Natural killer cell treated with Interleukin-12 subunit alpha and Interleukin-12 subunit beta and Interleukin-15 and Interleukin-18, amount 100 ng/mL, for 72 hours (primary cell): Measurements from ENCODE around the gene CSPG4. TPM values are rescaled to one million over a fixed set of nuclear protein-coding genes. Genes with fewer than 3 reads are reported as not detected.
"Not testable (repeated sequence)": the region's sequence is repeated elsewhere in the genome, so short reads cannot be mapped to it uniquely, and the experiment has no call there.

ENCODE experiments used
- ATAC-seq, 2 donors: fragments of 150-1000 bp; cut with Tn5 transposase in 1 of 2; sonication (Bioruptor Pico), chemical (Tn5 transposase) in 1 of 2; 2 replicates each; pipeline ENCODE4 v1.10.0; 2021
- DNase-seq: peaks from one replicate; pipeline ENCODE4 v3.0.0; 2022; ENCODE audit warnings: low spot score
- H3K27ac Mint-ChIP-seq, 2 donors: 1 replicate in 1 of 2; 2 replicates in 1 of 2; pipeline ENCODE4 v1.8.0; 2022; ENCODE audit warnings: mixed read lengths in 2 of 2, mild to moderate bottlenecking in 1 of 2, moderate library complexity in 1 of 2
- H3K27me3 Mint-ChIP-seq, 2 donors: 1 replicate in 1 of 2; 2 replicates in 1 of 2; pipeline ENCODE4 v1.8.0; 2022; ENCODE audit warnings: mixed read lengths in 2 of 2
- H3K36me3 Mint-ChIP-seq: one replicate; pipeline ENCODE4 v1.8.0; 2022; ENCODE audit warnings: mixed read lengths
- H3K4me1 Mint-ChIP-seq, 2 donors: 1 replicate in 1 of 2; 2 replicates in 1 of 2; pipeline ENCODE4 v1.8.0; 2022; ENCODE audit warnings: low read depth in 2 of 2, mixed read lengths in 2 of 2, mild to moderate bottlenecking in 1 of 2
- H3K4me3 Mint-ChIP-seq: one replicate; pipeline ENCODE4 v1.8.0; 2022; ENCODE audit warnings: mixed read lengths
- H3K9me3 Mint-ChIP-seq: 2 replicates; pipeline ENCODE4 v1.8.0; 2022; ENCODE audit warnings: mixed read lengths
- total RNA-seq, 2 donors: library from RNA; stranded (reverse); gene quantifications; one replicate each; pipeline ENCODE4 v1.2.3, GENCODE V29; 2022

CSPG4 gene
- total RNA-seq, 2 donors from 2014 or later = not detected

DNA sequence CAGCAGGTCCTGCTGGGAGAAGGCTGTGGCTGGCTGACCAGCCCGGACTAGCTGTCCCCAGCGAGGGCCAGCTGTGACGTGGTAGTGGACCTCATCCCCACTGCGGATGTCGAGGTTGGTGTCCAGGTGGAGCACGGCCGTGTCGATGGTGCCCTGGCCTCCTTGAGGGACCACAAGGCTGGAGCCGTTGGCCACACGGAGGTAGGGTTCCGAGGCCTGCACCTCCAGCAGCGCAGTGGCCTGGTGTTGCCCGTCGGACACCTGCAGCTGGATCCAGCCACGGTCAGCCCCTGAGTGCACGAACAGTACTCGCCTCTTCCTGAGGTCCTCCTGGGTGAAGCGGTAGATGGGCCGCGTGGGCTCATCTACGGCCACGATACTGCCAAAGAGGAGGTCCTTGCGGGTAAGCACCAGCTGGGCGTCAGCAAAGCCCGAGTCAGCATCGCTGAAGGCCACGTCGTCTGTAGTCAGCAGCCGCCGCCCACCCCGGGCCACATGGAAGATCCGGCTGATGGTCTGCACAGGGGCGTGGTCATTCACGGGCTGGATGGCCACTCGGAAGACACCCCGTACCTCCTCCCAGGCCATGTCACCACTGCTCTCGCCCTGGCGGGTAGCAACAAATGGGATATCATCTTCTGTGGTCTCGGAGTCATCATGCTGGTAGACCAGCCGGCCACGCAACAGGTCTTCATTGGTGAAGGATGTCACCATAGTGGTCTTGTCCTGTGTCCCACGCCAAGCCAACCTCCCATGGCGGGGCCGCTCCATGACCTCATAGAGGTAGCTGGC is 25.0 kb downstream of the CSPG4 start:
- peaks cover 6 to 7% of the 10 kb centered on the region in 2 donors for H3K27me3 Mint-ChIP-seq
- ATAC-seq (no peak), DNase-seq (no peak)
- H3K4me3 Mint-ChIP-seq = no peak overlapping the region
- no peaks in the 10 kb centered on the region for H3K9me3 Mint-ChIP-seq
- H3K4me1 Mint-ChIP-seq = peaks cover 4 to 6% of the 10 kb centered on the region in 2 donors
- no peaks in the 10 kb centered on the region for H3K36me3 Mint-ChIP-seq
- no peak overlapping the region for H3K27ac Mint-ChIP-seq

DNA sequence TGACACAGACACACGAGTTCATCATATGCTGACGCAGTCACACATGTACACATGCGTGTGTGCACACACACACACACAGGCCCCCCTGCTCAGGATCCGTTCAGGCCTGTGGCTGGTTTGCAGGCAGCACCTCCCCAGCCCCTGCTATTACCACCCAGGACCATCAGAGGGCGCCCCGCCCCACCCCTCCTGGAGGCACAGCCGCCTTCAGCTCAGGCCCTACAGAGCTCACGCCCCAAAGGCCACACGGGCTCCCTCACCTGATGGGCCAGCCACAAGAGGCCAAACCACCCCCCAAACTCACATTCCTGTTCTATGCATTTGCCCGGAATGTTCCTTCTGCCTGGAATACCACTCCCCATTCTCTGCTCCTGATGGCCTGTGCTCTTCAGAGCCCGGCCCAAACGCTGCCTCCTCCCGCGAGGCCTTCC is 26.4 kb downstream of the CSPG4 start:
- H3K4me3 Mint-ChIP-seq = not testable (repeated sequence)

DNA sequence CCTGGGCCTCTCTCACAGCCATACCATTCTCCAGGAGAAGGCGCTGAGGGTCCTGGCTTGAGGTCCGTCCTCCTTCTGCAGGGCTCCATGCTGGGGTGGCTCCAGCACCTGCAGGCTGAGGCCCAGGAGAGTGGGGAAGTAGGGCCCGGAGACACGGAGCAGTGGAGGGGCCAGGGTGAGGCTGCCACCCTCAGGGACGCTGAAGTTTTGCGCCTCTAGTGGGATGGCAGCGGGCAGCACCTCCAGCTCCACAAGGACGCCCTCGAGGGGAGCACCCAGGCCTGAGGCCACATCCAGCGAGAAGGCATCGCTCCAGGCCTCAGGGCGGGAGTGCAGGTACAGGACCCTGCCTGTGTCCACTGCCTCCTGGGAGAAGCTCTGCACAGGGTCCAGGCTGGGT is 27.5 kb downstream of the CSPG4 start:
- H3K27ac Mint-ChIP-seq = no peak overlapping the region
- DNase-seq (no peak), ATAC-seq (no peak)
- no peaks in the 10 kb centered on the region for H3K9me3 Mint-ChIP-seq
- H3K27me3 Mint-ChIP-seq = no peaks in the 10 kb centered on the region
- no peaks in the 10 kb centered on the region for H3K36me3 Mint-ChIP-seq
- no peak overlapping the region for H3K4me3 Mint-ChIP-seq
- H3K4me1 Mint-ChIP-seq = no peaks in the 10 kb centered on the region

More for the DNA sequence above, 26.4 kb downstream of the CSPG4 start:
- DNase-seq = peak; percentile 83
- ATAC-seq = peak; percentile 67 to 77
- H3K4me1 Mint-ChIP-seq, H3K27ac Mint-ChIP-seq, H3K36me3 Mint-ChIP-seq, H3K9me3 Mint-ChIP-seq, H3K27me3 Mint-ChIP-seq: not testable (repeated sequence)

GRCh38 chr15:75684648-75685047 is 28.0 kb downstream of the CSPG4 start:
- H3K4me1 Mint-ChIP-seq = no peaks in the 10 kb centered on the region
- ATAC-seq = no peak
- H3K27ac Mint-ChIP-seq = no peak overlapping the region

GRCh38 chr15:75683646-75684312 is 28.9 kb downstream of the CSPG4 start:
- not testable (repeated sequence) for H3K27me3 Mint-ChIP-seq, H3K36me3 Mint-ChIP-seq, H3K27ac Mint-ChIP-seq, H3K9me3 Mint-ChIP-seq, H3K4me1 Mint-ChIP-seq, DNase-seq, H3K4me3 Mint-ChIP-seq
- ATAC-seq = peak; percentile 79 to 87

More at GRCh38 chr15:75684648-75685047, 28.0 kb downstream of the CSPG4 start:
- Mint-ChIP-seq H3K9me3 (no peaks in the 10 kb centered on the region), H3K4me3 (no peak overlapping the region), H3K36me3 (no peaks in the 10 kb centered on the region), H3K27me3 (no peaks in the 10 kb centered on the region)
- no peak for DNase-seq

DNA sequence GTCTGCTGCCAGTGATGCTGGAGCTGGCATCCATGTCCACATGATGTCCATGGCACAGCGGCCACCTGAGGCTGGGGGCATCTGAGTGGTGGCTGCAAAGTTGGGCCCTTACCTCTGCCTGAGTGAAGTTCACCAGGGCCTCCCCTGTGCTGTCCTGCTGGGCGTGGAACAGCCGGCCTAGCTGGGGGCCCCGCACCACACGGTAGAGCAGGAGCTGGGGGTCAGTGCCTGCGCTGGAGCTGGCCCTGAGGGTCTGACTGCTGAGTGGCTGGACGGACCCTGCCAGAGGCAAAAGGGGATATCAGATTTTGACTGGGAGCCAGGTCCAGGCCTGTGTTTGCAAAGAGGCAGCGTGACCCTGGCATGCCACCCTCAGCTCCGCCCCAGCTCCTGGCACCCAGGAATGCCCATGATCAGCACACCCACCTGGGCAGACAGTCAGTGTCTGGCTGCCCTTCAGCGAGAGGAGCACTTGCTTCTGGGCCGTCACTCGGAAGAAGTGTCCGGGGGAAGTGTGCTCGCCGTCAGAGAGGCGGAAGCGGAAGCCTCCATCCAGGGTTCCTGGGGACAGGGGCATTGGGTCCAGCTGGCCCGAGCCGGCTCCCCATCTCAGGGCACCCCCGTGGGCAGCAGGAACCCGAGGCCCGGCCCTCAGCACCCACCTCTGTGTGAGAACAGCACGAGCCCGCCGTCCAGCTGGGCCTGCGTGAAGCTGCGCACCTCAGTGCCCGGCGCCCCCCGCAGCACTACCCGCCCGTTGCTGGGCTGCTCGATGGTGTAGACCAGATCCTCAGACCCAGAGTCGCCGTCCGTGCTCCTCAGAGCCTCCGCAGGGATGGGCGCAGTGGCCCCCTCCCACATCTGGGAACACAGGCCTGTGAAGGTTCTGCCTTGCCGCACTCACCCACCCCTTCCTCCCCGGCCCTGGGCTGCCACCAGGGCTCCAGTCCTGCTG is 30.2 kb downstream of the CSPG4 start:
- no peak overlapping the region for H3K27ac Mint-ChIP-seq
- no peaks in the 10 kb centered on the region for H3K9me3 Mint-ChIP-seq
- H3K27me3 Mint-ChIP-seq = no peaks in the 10 kb centered on the region
- no peak for DNase-seq
- no peak for ATAC-seq
- H3K36me3 Mint-ChIP-seq = no peaks in the 10 kb centered on the region
- H3K4me1 Mint-ChIP-seq = no peaks in the 10 kb centered on the region
- no peak overlapping the region for H3K4me3 Mint-ChIP-seq

GRCh38 chr15:75680007-75680789 is 32.5 kb downstream of the CSPG4 start:
- ATAC-seq (no peak), DNase-seq (no peak)
- no peak overlapping the region for H3K4me3 Mint-ChIP-seq
- H3K27me3 Mint-ChIP-seq = no peaks in the 10 kb centered on the region
- no peaks in the 10 kb centered on the region for H3K36me3 Mint-ChIP-seq
- no peaks in the 10 kb centered on the region for H3K9me3 Mint-ChIP-seq
- no peaks in the 10 kb centered on the region for H3K4me1 Mint-ChIP-seq
- no peak overlapping the region for H3K27ac Mint-ChIP-seq

DNA sequence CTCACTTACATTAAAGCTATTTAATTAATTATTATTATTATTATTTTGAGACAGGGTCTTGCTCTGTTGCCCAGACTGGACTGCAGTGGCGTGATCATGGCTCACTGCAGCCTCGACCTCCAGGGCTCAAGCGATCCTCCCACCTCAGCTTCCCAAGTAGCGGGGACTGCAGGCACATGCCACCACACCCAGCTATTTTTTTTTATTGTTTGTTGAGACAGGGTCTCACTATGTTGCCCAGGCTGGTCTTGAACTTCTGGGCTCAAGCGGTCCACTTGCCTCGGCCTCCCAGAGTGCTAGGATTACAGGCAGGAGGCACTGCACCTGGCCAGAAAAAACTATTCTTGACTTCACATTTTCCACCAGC is 34.3 kb downstream of the CSPG4 start:
- not testable (repeated sequence) for H3K27me3 Mint-ChIP-seq, H3K27ac Mint-ChIP-seq, H3K4me1 Mint-ChIP-seq, H3K36me3 Mint-ChIP-seq, DNase-seq, H3K9me3 Mint-ChIP-seq, ATAC-seq, H3K4me3 Mint-ChIP-seq

DNA sequence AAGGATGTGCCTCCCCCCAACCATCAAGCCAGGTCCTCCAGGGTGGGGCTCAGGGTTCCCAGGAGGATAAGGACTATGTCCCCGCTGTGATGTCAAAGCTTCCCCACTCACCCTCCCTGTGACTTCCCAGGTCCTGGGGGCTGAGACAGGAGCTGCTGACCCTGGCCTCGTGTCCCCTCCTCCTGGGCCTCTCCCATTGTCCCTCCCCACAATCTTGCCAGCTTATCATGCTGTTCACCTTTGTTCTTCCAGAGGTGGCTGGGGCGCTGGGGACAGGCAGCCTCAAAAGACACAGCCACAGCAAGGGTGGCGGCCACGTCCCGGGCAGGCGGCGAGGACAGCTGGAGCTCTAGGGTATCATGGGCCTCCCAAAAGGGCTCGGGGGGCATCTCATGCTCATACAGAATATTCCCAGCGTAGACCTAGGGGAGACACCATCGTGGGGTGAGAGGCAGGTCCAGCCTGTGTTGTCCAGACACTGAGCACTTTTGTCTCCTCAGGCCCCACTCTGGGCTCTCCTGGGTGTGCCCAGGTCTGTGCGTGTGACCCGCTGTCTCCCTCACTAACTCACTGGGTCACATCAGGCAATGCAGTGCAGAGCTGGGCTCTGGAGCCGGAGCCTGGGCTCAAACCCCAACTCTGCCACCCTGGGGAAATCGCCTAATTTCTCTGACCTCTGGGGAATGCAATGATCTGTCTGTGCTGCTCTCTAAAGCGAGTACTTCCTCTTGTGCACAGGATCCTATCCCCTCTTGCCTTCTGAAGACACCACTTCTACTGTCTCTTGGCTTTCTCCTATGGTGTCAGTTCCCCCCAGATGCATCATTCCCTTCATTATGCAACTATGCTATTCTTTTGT is 35.0 kb downstream of the CSPG4 start:
- H3K27me3 Mint-ChIP-seq = no peaks in the 10 kb centered on the region

GRCh38 chr15:75676688-75677464 is 35.8 kb downstream of the CSPG4 start:
- no peaks in the 10 kb centered on the region for H3K4me1 Mint-ChIP-seq
- H3K9me3 Mint-ChIP-seq = no peaks in the 10 kb centered on the region
- DNase-seq (no peak), ATAC-seq (no peak)
- H3K27ac Mint-ChIP-seq = no peak overlapping the region
- H3K36me3 Mint-ChIP-seq = no peaks in the 10 kb centered on the region
- H3K27me3 Mint-ChIP-seq = no peaks in the 10 kb centered on the region
- no peak overlapping the region for H3K4me3 Mint-ChIP-seq

More for the DNA sequence above, 35.0 kb downstream of the CSPG4 start:
- ATAC-seq = no peak
- no peak overlapping the region for H3K27ac Mint-ChIP-seq
- H3K36me3 Mint-ChIP-seq = no peaks in the 10 kb centered on the region
- H3K4me1 Mint-ChIP-seq = no peaks in the 10 kb centered on the region
- no peaks in the 10 kb centered on the region for H3K9me3 Mint-ChIP-seq
- H3K4me3 Mint-ChIP-seq = no peak overlapping the region
- no peak for DNase-seq

DNA sequence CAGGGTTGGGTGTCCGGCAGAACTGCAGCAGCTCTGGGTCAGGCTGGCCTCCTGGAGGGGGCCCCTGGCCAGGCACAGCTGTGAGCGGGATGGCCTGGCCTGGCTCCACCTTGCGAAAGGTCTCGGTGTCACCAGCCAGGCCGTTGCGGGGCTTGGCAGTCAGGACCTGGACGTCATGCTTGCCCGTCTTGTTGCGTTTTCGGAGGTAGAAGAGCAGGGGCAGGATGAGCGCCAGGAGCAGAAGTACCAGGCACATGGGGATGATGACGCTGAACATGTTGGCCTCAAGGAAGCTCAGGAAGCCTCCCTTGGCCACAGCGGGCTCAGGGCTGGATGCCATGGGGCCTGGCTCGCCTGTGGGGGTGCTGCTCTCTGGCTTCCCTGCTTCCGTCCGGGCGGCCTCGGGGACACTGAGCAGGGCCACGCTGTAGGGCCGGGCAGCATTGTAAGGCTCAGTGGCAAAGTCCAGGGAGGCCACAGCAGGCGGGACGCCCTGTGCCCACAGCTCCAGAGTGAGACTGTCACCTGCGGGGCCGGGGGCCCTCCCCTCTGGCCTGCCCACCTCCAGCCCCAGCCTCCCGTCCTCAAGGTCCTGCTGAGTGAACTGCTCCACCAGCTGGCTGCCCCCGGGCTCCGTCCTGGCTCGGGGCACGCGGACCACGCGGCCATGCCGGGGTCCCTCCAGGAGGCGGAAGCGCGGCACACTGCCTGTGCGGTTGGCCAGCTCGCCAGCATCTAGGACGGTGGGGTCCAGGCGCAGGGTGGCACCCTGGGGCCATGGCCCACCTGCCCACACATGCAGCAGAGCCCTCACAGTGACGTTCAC is 36.9 kb downstream of the CSPG4 start:
- no peak overlapping the region for H3K4me3 Mint-ChIP-seq
- no peaks in the 10 kb centered on the region for H3K9me3 Mint-ChIP-seq
- no peaks in the 10 kb centered on the region for H3K36me3 Mint-ChIP-seq
- no peaks in the 10 kb centered on the region for H3K4me1 Mint-ChIP-seq
- ATAC-seq = peak in 1 of 2 donors; percentile 28
- H3K27ac Mint-ChIP-seq = no peak overlapping the region
- DNase-seq = no peak
- H3K27me3 Mint-ChIP-seq = no peaks in the 10 kb centered on the region
